GM19463 (cell line): Measurements from ENCODE around the gene C9orf78.
"Not testable (repeated sequence)": the region's sequence is repeated elsewhere in the genome, so short reads cannot be mapped to it uniquely, and the experiment has no call there.

Experiments
- ATAC-seq: cut with Tn5 transposase; IDR thresholded peaks from one replicate; pipeline ENCODE4 v1.9.1; 2021; ENCODE audit warnings: mild to moderate bottlenecking, moderate library complexity; ENCODE audit not compliant: unreplicated experiment

C9orf78 gene

GRCh38 chr9:129814432-129815223 is 20.4 kb downstream of the C9orf78 start:
- no peak for ATAC-seq

- ATAC-seq: no peak
These were observed 21.4 kb downstream of the C9orf78 start for GRCh38 chr9:129813661-129814060.

GRCh38 chr9:129812385-129812784 is 22.7 kb downstream of the C9orf78 start:
- no peak for ATAC-seq

GRCh38 chr9:129811967-129812363 is 23.1 kb downstream of the C9orf78 start:
- ATAC-seq: no peak

GRCh38 chr9:129810788-129811187 is 24.3 kb downstream of the C9orf78 start:
- no peak for ATAC-seq

GRCh38 chr9:129810116-129810515 is 25.0 kb downstream of the C9orf78 start:
- ATAC-seq: no peak

GRCh38 chr9:129809346-129809745 is 25.7 kb downstream of the C9orf78 start:
- ATAC-seq: no peak

GRCh38 chr9:129806061-129806460 is 29.0 kb downstream of the C9orf78 start:
- ATAC-seq: no peak

GRCh38 chr9:129803676-129804060 is 31.4 kb downstream of the C9orf78 start:
- ATAC-seq: no peak

- ATAC-seq: peak; percentile 96
These were observed 32.0 kb downstream of the C9orf78 start, which contains the start of gene TOR1B for GRCh38 chr9:129802833-129803675. Gene TOR1B (plus strand): TSS chr9:129803184. CDS start chr9:129803213, 29 bp downstream.

- no peak for ATAC-seq
These were observed 33.6 kb downstream of the C9orf78 start for GRCh38 chr9:129801504-129801903.

GRCh38 chr9:129798973-129799372 is 36.1 kb downstream of the C9orf78 start:
- ATAC-seq: no peak

GRCh38 chr9:129796029-129796428 is 39.0 kb downstream of the C9orf78 start:
- ATAC-seq: not testable (repeated sequence)

GRCh38 chr9:129794549-129794948 is 40.5 kb downstream of the C9orf78 start:
- no peak for ATAC-seq

- no peak for ATAC-seq
These were observed 48.6 kb downstream of the C9orf78 start for GRCh38 chr9:129786481-129786880.

- no peak for ATAC-seq
These were observed 49.2 kb downstream of the C9orf78 start for GRCh38 chr9:129785866-129786265.

GRCh38 chr9:129784970-129785369 is 50.1 kb downstream of the C9orf78 start:
- ATAC-seq: not testable (repeated sequence)

- no peak for ATAC-seq
These were observed 51.3 kb downstream of the C9orf78 start for GRCh38 chr9:129783516-129784361.

- no peak for ATAC-seq
These were observed 53.1 kb downstream of the C9orf78 start for GRCh38 chr9:129781981-129782380.

GRCh38 chr9:129781131-129781530 is 53.9 kb downstream of the C9orf78 start:
- no peak for ATAC-seq
